HG03139 (cell line): ENCODE data around the gene RAD51C.
"Not testable (repeated sequence)": the region's sequence is repeated elsewhere in the genome, so short reads cannot be mapped to it uniquely, and the experiment has no call there.

ENCODE experiments used
- ATAC-seq: cut with Tn5 transposase; IDR thresholded peaks from one replicate; pipeline ENCODE4 v1.9.1; 2021; ENCODE audit not compliant: unreplicated experiment

Gene RAD51C

DNA sequence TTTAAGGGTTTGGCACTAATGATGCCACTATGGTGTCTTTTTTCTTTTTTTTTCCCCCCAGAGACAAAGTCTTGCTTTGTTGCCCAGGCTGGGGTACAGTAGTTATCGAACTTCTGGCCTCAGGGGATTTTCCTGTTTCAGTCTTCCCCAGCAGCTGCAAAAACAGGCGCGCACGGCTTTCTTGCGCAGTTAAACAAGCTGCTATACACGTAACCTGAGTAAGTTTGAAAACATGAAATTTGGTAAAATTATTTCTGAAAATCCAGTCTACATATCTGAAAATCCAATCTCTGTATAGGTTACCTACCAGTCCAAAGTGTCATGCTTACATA lies 12.4 kb upstream of the RAD51C start:
- no peak for ATAC-seq

DNA sequence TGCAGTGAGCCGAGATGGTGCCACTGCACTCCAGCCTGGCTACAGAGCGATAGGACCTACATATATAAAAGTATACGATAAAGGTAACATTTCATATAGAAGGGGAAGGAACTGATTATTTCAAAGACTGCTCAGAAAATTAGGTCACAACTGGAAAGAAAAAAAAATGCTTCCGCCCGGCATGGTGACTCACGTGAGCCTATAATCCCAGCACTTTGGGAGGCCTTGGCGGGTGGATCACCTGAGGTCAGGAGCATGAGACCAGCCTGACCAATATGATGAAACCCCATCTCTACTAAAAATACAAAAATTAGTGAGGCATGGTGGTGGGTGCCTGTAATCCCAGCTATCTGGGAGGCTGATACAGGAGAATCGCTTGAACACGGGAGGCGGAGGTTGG lies 8.4 kb upstream of the RAD51C start:
- ATAC-seq: no peak

- ATAC-seq: not testable (repeated sequence)
These were observed 7.9 kb upstream of the RAD51C start for GRCh38 chr17:58684462-58684861.

GRCh38 chr17:58686980-58687379 lies 5.4 kb upstream of the RAD51C start:
- ATAC-seq: no peak

GRCh38 chr17:58688521-58688920 lies 3.9 kb upstream of the RAD51C start:
- ATAC-seq: no peak

- not testable (repeated sequence) for ATAC-seq
These were observed 2.4 kb upstream of the RAD51C start for GRCh38 chr17:58690033-58690432.

DNA sequence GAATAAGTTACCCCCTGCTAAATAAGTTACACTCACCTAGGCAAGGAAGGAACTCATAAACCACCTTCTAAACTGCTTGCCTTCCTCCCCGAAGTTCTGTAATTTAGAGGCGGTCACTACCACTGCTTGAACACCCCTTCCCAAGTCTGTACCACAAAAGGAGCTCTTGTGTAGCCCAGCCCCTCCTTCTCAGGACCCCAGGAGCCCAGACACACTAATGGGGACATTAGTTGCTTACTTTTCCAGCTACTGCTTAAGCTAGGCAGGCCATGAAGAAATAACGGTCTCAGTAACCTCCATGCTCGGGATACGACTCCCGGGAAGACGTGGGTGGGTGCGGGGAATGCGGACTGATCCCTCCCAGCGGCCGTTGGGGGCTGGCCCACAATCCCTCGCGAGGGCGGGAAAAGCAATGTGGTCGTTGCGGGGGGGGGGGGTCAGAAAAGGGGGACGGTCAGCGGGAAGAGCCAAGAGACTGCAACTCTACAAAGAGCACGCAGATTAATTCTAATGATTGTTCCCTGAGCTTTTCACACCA lies 632 bp upstream of the RAD51C start, which contains the start of gene TEX14:
Gene TEX14 (minus strand): TSS at position 345 of the 538 bp plus-strand sequence. CDS start 40,044 bp downstream, outside the sequence.
- no peak for ATAC-seq

DNA sequence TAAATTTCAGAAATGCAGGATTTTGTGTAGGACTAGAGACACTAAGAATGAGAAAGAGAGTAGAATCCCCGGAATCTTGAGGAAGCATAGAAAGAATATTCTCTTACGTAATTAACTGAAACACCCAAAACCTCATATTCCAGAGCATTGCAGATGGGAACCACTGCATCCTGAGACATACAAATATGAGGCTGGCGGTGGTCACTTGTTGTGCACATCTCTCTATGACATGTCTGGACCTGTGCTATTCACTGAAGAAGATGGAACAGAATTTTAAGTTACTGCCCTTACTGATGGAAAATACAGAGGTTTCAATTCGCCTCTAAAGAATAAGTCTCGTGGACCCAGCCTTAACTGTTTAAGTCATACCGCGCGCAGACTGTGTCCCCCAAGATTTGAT lies 806 bp downstream of the RAD51C start:
- ATAC-seq: no peak

DNA sequence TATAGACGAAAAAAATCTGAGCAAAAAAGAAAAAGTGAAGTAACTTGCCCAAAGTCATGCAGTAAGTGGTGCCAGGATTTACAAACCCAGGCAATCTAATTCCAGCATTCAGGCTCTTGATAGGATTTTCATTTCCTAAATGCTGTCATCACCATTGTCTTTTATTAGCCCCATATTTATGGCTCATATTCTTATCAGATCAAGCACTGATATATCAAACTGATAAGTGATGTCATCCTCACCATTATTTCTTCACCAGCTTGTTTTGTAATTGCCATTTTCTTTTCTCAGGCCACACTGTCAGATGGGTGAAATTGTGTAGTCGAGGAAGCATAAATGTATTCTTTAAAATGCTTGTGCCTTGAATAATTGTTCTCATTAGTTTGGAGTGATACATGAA lies 1.3 kb downstream of the RAD51C start:
- ATAC-seq: no peak

- ATAC-seq: no peak
These were observed 1.9 kb downstream of the RAD51C start for GRCh38 chr17:58694302-58694701.

- ATAC-seq: no peak
These were observed 2.4 kb downstream of the RAD51C start for GRCh38 chr17:58694826-58695225.

DNA sequence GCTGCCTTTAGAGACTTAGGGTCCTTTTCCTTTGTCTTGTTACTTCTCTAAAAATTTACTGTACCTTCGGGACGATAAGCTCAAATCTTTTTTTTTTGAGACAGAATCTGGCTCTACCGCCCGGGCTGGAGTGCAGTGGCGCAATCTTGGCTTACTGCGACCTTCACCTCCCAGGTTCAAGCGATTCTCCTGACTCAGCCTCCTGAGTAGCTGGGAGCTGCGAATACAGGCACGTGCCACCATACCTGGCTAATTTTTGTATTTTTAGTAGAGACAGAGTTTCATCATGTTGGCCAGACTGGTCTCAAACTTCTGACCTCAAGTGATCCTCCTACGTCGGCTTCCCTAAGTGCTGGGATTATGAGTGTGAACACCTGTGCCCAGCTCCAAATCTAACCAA lies 7.4 kb downstream of the RAD51C start:
- no peak for ATAC-seq

GRCh38 chr17:58702045-58702476 lies 9.7 kb downstream of the RAD51C start:
- ATAC-seq: no peak

DNA sequence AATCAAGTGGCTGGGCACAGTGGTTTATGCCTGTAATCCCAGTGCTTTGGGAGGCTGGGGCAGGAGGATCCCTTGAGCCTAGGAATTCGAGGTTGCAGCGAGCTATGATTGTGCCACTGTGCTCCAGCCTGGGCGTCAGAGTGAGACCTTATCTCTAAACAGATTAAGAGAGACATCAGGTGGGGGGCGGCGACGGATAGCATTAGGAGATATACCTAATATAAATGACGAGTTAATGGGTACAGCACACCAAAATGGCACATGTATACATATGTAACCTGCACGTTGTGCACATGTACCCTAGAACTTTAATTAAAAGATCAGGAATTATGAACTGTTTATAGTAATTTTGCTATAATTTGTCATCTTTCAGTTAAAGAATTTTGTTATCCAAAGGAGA lies 10.3 kb downstream of the RAD51C start:
- no peak for ATAC-seq

DNA sequence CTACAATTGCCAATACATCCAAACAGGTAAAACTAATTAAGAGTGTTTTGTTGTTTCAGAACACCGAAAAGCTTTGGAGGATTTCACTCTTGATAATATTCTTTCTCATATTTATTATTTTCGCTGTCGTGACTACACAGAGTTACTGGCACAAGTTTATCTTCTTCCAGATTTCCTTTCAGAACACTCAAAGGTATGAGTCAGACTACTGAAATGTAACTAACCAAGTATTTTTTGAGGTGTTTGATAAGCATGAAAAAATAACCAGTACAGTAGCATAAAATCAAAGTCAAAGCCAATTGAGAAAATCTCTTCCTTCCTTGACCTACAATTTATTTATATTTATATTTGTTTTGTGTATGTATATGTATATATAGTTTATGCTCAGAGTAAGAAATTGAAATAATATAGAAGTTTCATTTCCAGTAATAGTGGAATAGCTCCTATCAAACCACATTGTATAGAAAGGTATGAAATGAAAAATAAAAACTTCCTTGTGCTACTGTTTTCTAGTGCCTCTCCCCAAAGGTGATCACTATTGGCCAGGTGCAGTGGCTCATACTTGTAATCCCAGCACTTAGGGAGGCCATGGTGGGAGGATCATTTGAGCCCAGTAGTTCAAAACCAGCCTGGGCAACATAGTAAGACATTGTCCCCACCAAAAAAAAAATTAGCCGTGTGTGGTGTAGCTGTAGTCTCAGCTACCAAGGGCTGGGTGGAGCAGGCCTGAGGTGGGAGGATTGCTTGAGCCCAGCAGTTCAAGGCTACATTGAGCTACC lies 10.9 kb downstream of the RAD51C start:
- ATAC-seq: no peak

DNA sequence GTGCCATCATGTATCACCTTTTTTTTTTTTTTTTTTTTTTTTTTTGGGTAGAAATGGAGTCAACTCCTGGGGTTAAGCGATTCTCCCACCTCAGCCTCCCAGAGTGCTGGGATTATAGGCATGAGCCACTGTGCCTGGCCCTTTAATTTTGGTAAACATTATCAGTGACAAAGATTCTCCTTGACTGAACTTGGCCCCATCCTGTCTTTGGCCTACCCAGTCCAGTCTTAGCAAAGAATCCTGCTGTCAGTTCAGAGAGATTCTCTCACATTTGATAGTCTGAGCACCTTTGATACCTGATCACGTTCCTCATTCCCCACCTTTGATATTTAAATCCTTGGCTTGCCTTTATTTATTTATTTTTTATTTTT lies 11.5 kb downstream of the RAD51C start:
- no peak for ATAC-seq

- ATAC-seq: no peak
These were observed 14.1 kb downstream of the RAD51C start for GRCh38 chr17:58706351-58707140.

- ATAC-seq: no peak
These were observed 18.6 kb downstream of the RAD51C start for GRCh38 chr17:58710948-58711552.

DNA sequence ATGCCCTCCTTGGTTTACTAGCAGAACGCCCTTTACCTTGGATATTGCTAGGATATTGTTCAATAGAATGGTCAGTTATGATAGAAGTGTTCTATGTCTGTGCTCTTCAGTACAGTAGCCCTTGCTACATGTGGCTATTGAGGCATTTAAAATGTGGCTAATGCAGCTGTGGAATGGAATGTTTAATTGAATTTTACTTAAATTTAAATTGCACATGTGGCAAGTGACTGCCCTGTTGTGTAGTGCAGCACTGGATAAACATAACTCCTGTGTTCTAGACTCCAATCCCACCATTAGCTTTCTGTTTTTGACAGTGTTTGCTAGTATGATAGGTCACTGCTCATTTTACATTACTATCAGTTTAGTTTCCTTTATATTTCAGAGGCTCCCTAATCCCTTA lies 29.9 kb downstream of the RAD51C start:
- ATAC-seq: no peak

- ATAC-seq: no peak
These were observed 30.3 kb downstream of the RAD51C start for GRCh38 chr17:58722696-58723095.

GRCh38 chr17:58728798-58729197 lies 36.4 kb downstream of the RAD51C start:
- ATAC-seq: no peak

DNA sequence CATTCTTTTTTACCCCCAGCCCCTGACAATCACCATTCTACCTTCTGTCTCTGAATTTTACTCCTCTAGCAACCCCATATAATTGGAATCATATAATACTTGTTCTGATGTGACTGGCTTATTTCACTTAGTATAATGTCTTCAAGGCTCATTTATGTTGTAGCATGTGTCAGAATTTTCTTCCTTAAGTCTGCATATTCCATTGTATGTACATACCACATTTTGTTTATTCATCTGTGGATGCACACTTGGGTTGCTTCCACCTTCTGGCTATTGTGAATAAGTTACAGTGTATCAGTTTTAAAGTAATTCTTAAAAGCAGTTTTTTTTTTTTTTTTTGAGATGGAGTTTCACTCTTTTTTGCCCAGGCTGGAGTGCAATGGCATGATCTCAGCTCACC lies 38.5 kb downstream of the RAD51C start:
- no peak for ATAC-seq
